Measurements from ENCODE around the gene ZBTB6. TPM values are rescaled to one million over a fixed set of nuclear protein-coding genes. Genes with fewer than 3 reads are reported as not detected.
A peak's percentile ranks its signal among the peaks of the same experiment; 100 is the strongest.

Gene ZBTB6
- total RNA-seq, 6 experiments from 2014 or later = 7.4 to 8.5 (median 8.2) TPM

- peak; percentile 56 for DNase-seq
- Mint-ChIP-seq H3K27me3 (ENCODE audit: insufficient read depth) (no peaks in the 10 kb centered on the region), H3K27ac (peak overlapping the region; percentile 83), H3K4me3 (peak overlapping the region; percentile 97), H3K4me1 (ENCODE audit: low read depth) (peaks cover 34% of the 10 kb centered on the region), H3K36me3 (ENCODE audit: low read depth) (peaks cover 8% of the 10 kb centered on the region), H3K9me3 (no peaks in the 10 kb centered on the region)
- TF ChIP-seq CTCF (IDR thresholded peaks at IDR 0.05) = no peak
Measured at GRCh38 chr9:122941582-122942234, 28.6 kb upstream of the ZBTB6 start.

DNA sequence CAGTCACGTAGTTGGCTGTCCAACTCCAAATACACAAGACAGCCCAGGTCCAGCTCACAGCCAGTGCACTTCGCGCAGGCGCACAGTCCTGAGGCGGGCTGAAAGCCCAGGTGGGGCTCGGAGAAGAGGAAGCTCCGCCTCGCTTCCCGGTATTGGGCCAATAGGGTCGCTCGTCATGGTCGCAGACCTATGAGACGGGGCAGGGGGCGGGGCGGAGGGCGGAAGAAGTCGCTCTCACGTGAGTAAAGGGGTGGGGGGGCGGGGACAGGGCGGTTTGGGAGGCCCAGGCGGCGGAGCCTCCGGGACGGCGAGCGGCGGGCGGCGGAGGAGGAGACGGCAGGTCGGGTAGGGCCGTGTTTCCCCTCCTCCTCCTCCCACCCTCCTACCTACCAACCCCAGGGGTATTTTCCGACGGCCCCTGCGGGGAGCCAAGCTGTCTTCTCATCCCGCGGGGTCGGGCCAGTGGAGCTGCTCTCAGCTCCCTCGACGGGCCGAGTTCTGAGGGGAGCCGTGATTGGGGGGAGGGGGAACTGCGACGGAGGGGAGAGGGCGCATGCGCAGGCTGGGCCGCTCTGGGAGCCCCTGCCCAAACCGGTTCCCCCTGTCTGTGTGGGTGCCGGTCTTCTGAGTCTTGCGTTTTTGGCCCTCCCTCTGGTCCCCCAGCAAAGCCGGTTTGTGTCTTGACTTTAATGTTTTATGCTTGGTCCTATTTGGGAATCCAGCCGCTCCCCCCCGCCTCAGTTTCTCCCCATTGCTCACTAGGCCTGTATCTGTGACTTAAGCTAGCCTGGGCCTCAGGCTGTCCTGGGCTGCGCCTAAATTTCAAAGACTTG, 27.8 kb upstream of the ZBTB6 start, which contains the start of gene RABGAP1:
Gene RABGAP1 (plus strand): TSS at position 272 of the 833 bp plus-strand sequence. CDS start 16,040 bp downstream, outside the sequence.
- no peaks in the 10 kb centered on the region for H3K9me3 Mint-ChIP-seq
- peaks cover 33% of the 10 kb centered on the region for H3K4me1 Mint-ChIP-seq (ENCODE audit: low read depth)
- no peaks in the 10 kb centered on the region for H3K27me3 Mint-ChIP-seq (ENCODE audit: insufficient read depth)
- peak within 1 kb of the TSS; percentile 83 for H3K27ac Mint-ChIP-seq
- peak; percentile 97 for DNase-seq
- peaks cover 8% of the 10 kb centered on the region for H3K36me3 Mint-ChIP-seq (ENCODE audit: low read depth)
- TF ChIP-seq CTCF (IDR thresholded peaks at IDR 0.05) = no peak
- H3K4me3 Mint-ChIP-seq = peak within 1 kb of the TSS; percentile 97

GRCh38 chr9:122940454-122940748, 27.3 kb upstream of the ZBTB6 start:
- Mint-ChIP-seq H3K36me3 (ENCODE audit: low read depth) (peaks cover 8% of the 10 kb centered on the region), H3K27ac (peak overlapping the region; percentile 53), H3K4me3 (peak overlapping the region; percentile 97), H3K9me3 (no peaks in the 10 kb centered on the region), H3K4me1 (ENCODE audit: low read depth) (peaks cover 27% of the 10 kb centered on the region), H3K27me3 (ENCODE audit: insufficient read depth) (no peaks in the 10 kb centered on the region)
- no peak for TF ChIP-seq CTCF (IDR thresholded peaks at IDR 0.05)
- DNase-seq = no peak

GRCh38 chr9:122939601-122940000, 26.5 kb upstream of the ZBTB6 start:
- peaks cover 21% of the 10 kb centered on the region for H3K4me1 Mint-ChIP-seq (ENCODE audit: low read depth)
- H3K9me3 Mint-ChIP-seq = no peaks in the 10 kb centered on the region
- no peak for DNase-seq
- H3K36me3 Mint-ChIP-seq (ENCODE audit: low read depth) = peaks cover 8% of the 10 kb centered on the region
- no peaks in the 10 kb centered on the region for H3K27me3 Mint-ChIP-seq (ENCODE audit: insufficient read depth)
- H3K4me3 Mint-ChIP-seq = no peak overlapping the region
- no peak overlapping the region for H3K27ac Mint-ChIP-seq
- no peak for TF ChIP-seq CTCF (IDR thresholded peaks at IDR 0.05)

GRCh38 chr9:122936883-122937282, 23.8 kb upstream of the ZBTB6 start:
- Mint-ChIP-seq H3K4me1 (ENCODE audit: low read depth) (peaks cover 27% of the 10 kb centered on the region), H3K27me3 (ENCODE audit: insufficient read depth) (no peaks in the 10 kb centered on the region), H3K36me3 (ENCODE audit: low read depth) (peaks cover 8% of the 10 kb centered on the region), H3K9me3 (no peaks in the 10 kb centered on the region), H3K4me3 (no peak overlapping the region), H3K27ac (no peak overlapping the region)
- no peak for TF ChIP-seq CTCF (IDR thresholded peaks at IDR 0.05)
- no peak for DNase-seq

All from HFFc6 (cell line).